ENCODE data around the gene TSACC.
"Not testable (repeated sequence)": the region's sequence is repeated elsewhere in the genome, so short reads cannot be mapped to it uniquely, and the experiment has no call there.

DNA sequence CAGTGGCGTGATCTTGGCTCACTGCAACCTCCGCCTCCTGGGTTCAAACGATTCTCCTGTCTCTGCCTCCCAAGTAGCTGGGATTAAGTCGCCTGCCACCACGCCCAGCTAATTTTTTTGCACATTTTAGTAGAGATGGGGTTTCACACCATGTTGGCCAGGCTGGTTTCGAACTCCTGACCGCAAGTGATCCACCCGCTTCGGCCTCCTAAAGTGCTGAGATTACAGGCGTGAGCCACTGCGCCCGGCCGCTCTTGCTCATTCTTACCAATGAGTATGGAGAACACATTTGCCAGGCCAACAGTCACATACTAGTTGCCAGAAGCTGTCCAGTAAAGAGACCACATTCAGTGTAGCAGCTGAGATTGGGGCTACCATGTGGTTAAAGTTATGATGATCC is 14.2 kb downstream of the TSACC start:
- TF ChIP-seq, protein P1, sequence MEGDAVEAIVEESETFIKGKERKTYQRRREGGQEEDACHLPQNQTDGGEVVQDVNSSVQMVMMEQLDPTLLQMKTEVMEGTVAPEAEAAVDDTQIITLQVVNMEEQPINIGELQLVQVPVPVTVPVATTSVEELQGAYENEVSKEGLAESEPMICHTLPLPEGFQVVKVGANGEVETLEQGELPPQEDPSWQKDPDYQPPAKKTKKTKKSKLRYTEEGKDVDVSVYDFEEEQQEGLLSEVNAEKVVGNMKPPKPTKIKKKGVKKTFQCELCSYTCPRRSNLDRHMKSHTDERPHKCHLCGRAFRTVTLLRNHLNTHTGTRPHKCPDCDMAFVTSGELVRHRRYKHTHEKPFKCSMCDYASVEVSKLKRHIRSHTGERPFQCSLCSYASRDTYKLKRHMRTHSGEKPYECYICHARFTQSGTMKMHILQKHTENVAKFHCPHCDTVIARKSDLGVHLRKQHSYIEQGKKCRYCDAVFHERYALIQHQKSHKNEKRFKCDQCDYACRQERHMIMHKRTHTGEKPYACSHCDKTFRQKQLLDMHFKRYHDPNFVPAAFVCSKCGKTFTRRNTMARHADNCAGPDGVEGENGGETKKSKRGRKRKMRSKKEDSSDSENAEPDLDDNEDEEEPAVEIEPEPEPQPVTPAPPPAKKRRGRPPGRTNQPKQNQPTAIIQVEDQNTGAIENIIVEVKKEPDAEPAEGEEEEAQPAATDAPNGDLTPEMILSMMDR (IDR thresholded peaks at IDR 0.05) = not testable (repeated sequence)
- TF ChIP-seq POLR2A (IDR thresholded peaks at IDR 0.05) = not testable (repeated sequence)

Measured in Peyer's patch (tissue), 4 donors.